GM12891 (cell line): Measurements from ENCODE around the gene WIPF1.

Source experiments
- PAX5 ChIP-seq: IDR thresholded peaks from 2 replicates; pipeline ENCODE4 v1.6.1; 2011; ENCODE audit warnings: low read length, moderate library complexity, mild to moderate bottlenecking; ENCODE audit not compliant: insufficient read depth, severe bottlenecking
- POLR2A ChIP-seq: IDR thresholded peaks from 2 replicates; pipeline ENCODE4 v1.6.1; 2011; ENCODE audit warnings: low read depth, low read length, control low read depth
- POLR2AphosphoS5 ChIP-seq: IDR thresholded peaks from 2 replicates; pipeline ENCODE4 v1.6.1; 2011; ENCODE audit warnings: low read depth, low read length, control low read depth
- SPI1 ChIP-seq: IDR thresholded peaks from 2 replicates; pipeline ENCODE4 v1.6.1; 2011; ENCODE audit warnings: low read depth, low read length, control low read depth
- TAF1 ChIP-seq: IDR thresholded peaks from 2 replicates; pipeline ENCODE4 v1.6.1; 2011; ENCODE audit warnings: low read depth, low read length, control low read depth

DNA sequence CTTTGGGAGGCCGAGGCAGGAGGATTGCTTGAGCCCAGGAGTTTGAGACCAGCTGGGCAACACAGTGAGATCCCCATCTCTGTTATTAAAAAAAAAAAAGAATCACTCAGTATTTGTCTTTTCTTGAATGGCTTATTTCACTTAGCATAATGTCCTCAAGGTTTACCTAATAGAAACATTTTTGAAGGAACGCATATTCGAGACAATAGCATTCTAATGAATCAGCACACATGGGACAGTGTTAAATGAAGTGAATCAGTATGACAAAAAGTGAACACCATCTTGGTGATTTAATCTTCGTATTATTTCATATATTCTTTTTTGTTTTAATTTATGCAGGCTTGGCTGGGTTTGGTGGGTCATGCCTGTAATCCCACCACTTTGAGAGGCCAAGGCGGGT, 44.7 kb downstream of the WIPF1 start:
- no peak for TF ChIP-seq POLR2A
- no peak for TF ChIP-seq PAX5
- no peak for TF ChIP-seq POLR2AphosphoS5
- no peak for TF ChIP-seq TAF1
- TF ChIP-seq SPI1, result no peak
